GM12873 (cell line): ENCODE measurements around the gene RBFOX2.

Source experiments
- TF ChIP-seq, protein P1 (sequence below): IDR thresholded peaks from 2 replicates; pipeline ENCODE4 v1.5.1; 2012; ENCODE audit warnings: low read depth, mild to moderate bottlenecking, moderate library complexity, low read length, control low read depth; ENCODE audit not compliant: insufficient read depth; ENCODE audit errors: missing control alignments

The RBFOX2 gene

DNA sequence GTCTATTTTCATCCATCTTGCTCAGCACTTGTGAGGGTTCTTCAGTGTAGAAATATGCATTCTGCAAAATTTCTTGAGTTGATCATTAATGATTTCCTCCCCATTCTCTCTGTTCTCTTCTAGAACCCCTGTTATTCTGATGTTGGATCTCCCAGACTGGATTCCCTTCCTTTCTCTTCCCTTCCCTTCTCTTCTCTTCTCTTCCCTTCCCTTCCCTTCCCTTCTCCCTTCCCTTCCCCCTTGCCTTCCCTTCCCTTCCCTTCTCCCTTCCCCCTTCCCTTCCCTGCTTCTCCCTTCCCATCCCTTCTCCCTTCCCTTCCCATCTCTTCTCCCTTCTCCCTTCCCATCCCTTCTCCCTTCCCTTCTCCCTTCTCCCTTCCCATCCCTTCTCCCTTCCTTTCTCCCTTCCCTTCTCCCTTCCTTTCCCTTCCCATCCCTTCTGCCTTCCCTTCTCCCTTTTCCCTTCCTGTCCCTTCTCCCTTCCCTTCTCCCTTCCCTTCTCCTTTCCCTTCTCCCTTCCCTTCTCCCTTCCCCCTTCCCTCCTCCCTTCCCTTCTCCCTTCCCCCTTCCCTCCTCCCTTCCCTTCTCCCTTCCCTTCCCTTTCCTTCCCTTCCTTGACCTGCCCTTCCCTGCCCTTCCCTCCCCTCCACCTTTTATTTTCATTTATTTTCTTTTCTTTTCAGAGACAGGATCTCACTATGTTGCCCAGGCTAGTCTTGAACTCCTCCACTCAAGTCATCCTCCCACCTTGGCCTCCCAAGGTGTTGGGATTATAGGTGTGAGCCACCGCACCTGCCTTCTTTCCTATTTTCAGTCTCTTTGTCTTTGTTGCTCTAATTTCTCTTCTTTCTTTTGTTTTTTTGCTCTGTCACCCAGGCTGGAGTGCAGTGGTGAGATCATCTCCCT is 24.9 kb upstream of the RBFOX2 start:
- TF ChIP-seq, protein P1, sequence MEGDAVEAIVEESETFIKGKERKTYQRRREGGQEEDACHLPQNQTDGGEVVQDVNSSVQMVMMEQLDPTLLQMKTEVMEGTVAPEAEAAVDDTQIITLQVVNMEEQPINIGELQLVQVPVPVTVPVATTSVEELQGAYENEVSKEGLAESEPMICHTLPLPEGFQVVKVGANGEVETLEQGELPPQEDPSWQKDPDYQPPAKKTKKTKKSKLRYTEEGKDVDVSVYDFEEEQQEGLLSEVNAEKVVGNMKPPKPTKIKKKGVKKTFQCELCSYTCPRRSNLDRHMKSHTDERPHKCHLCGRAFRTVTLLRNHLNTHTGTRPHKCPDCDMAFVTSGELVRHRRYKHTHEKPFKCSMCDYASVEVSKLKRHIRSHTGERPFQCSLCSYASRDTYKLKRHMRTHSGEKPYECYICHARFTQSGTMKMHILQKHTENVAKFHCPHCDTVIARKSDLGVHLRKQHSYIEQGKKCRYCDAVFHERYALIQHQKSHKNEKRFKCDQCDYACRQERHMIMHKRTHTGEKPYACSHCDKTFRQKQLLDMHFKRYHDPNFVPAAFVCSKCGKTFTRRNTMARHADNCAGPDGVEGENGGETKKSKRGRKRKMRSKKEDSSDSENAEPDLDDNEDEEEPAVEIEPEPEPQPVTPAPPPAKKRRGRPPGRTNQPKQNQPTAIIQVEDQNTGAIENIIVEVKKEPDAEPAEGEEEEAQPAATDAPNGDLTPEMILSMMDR = no peak

DNA sequence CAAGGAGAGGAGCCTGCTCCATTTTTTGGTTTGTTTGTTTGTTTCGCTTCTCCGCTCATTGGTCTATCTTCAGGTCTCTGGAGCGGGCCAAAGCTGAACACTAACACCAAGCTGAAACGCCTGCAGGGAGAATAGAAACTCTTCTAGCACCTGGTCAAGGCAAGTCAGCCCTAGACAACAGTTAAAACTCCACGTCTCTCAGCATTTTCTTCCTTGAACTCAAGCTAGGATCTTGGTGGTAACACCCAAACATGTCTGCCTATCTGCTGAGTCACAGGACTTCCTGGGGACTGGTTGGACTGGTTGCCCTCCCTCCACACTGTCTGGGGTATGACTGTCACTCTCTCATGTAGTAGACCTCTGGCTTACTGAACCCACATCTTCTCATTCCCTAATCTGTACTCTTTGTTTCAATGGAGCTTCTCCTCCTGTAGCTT is 23.9 kb upstream of the RBFOX2 start:
- TF ChIP-seq, protein P1 = no peak

DNA sequence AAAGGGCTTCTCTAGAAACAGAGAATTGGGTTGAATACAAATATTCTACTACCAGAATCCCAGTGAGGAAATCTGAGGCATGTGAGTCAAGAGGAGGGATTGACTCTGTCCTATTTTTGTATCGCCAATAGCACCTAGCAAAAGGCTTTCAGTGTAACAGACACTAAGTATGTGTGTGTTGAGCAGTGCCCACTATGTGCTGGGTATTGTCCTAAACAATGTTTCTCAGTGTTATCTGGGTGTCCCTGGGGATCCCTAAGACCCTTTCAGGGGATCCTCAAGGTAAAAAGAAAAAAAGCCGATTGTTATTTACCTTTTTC is 21.0 kb upstream of the RBFOX2 start:
- TF ChIP-seq, protein P1 = no peak

DNA sequence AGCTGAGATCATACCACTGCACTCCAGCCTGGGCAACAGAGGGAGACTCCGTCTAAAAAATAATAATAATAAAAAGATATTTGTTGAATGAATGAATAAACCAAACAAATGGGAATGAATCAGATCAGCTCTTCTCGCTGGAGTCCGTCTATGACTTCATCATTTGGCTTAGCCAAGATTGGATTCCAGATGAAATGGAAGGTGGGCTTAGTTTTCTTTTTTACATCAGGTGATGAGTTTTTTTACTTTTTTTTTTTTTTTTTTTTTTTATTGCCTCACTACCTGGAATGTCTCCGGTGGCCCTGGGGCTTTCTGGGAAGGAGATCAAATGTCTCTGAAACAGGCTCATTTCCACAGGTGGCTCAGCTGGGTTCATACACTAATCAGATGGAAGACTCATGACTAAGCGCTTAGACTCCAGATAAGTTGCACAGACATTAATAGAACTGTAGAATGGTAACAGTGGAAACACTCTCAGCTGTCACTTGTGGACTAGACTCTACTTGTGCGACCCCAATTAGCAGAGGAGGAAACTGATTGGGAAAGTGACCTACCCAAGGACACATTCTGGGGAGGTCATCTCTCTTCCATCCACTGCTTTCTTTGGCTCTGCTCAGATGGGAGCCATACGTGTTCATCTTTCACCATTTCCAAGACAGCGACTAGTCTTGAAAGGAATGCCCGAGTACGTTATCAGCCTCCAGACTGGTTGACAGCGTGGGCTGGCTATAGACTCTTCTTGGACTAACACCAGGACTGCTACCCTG is 20.5 kb upstream of the RBFOX2 start:
- TF ChIP-seq, protein P1 = no peak

DNA sequence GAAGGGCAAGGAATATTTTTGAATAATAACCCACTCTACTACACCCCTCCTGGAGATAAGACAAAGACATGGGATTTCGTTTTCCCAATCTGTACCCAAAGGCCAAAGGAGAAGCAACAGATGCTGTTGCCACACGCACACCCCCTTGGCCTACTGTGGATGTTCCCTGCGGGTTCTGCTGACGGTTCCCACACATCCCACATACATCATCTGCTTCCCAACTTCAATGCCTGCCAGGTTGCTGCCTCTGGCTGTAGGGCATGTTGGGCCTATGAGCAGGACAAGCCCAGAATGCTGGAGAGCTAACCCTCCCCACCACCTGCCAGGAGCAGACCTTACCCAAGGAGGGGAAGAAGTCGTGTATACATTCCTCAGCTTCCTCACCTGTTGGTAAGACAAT is 13.6 kb upstream of the RBFOX2 start:
- TF ChIP-seq, protein P1 = no peak

DNA sequence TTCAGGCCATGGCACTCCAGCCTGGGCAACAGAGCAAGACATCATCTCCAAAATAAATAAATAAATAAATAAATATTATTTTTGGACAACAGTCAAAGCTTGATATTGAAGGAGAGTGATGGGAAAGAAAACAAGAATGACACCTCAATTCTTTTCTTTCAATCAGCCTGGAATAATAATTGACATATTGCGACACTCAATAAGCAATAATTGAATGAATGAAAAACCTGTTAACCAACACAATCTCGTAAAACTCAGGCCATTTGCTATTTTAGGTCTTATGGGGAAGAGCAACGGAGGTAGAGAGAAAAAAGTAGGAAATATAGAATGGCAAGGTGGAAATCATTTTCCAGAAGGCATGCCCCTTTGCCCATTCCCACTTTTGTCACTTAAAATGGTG is 10.5 kb upstream of the RBFOX2 start:
- TF ChIP-seq, protein P1 = no peak

DNA sequence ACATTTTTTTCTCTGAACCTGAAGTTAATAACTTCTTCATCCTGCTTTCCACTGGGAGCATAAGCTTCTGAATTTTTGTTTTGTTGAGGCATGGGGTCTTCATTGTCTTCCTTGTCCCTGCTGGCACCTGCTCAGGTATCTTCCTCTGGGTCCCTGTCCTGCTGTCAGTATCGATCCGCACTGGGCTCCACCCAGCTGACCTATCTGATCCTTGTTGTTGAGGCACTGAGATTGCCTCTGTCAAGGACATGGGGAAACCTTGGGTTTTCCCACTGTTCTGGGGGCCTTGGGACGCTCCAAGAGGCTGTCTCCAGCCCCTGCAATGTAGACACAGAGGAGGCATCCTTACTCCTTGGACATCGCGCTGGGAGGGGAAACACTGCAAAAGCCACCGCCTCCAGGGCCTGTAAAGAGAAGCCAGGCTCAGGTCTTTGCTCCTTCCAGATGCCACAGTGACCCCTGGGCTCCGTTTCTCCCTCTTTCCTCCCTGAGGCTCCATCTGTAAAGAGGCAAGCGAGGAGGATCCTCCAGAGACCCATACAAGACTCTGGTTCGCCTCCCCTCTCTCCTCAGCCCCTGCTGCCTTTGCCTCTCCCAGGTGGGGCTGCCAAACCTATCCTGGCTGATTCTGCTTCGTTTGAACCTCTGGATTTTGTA is 8.6 kb upstream of the RBFOX2 start:
- TF ChIP-seq, protein P1 = no peak
